Activated CD8-positive, alpha-beta memory T cell treated with anti-CD3 and anti-CD28 coated beads for 36 hours (primary cell): Measurements from ENCODE around the gene CCNF. TPM values are rescaled to one million over a fixed set of nuclear protein-coding genes. Genes with fewer than 3 reads are reported as not detected.
"Not testable (repeated sequence)": the region's sequence is repeated elsewhere in the genome, so short reads cannot be mapped to it uniquely, and the experiment has no call there.

ENCODE experiments used
- CTCF ChIA-PET: fragments of 350-600 bp; sonication (Branson Sonifier 250); formaldehyde crosslinking; loops from one replicate; lab custom pipeline; 2021; ENCODE audit warnings: antibody characterized with exemption; lab: Charles Lee
- POLR2A ChIA-PET: fragments of 350-600 bp; sonication (Branson Sonifier 250); formaldehyde crosslinking; loops from one replicate; lab custom pipeline; 2021; ENCODE audit warnings: antibody characterized with exemption; lab: Charles Lee
- total RNA-seq, 2 experiments: library from RNA; stranded (reverse); gene quantifications; one replicate each; pipeline ENCODE4 v1.2.3, GENCODE V29; 2021

Gene CCNF
- total RNA-seq, 2 experiments from 2014 or later: 36.5 to 38.7 TPM

- CTCF ChIA-PET: interaction anchor here (1.1 kb wide), 1 partner anchor 76 kb away, joined by 3 read pairs; no protein-coding TSS in a partner anchor
- POLR2A ChIA-PET: no interaction called here
These were observed 4.2 kb upstream of the CCNF start for GRCh38 chr16:2425008-2425518.

- ChIA-PET POLR2A (no interaction called here), CTCF (interaction anchor here (1.1 kb wide), 1 partner anchor 75 kb away, joined by 3 read pairs; no protein-coding TSS in a partner anchor)
These were observed 3.3 kb upstream of the CCNF start for GRCh38 chr16:2425825-2426430.

DNA sequence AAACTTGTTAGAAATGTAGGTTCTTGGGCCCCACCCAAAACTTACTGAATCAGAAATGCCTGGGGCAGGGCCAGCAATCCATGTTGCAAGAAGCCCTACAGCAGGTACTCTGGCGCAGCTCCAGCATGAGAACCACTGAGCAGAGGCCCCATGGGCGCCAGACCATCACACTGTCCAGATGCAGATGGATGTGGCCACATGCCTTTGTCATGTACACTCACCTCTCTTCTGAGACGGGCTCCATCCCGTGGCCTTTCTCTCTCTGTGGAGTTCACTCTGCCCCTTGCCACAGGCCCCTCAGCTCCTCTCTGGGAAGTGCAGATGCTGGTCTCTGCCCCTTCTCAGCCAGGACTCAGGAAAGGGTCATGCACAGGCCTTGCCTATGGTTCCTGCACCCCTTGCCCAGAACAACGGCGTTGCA is 2.3 kb upstream of the CCNF start:
- POLR2A ChIA-PET: no interaction called here
- CTCF ChIA-PET: interaction anchor here (0.9 kb wide), 1 partner anchor 404 kb away, joined by 4 read pairs; no protein-coding TSS in a partner anchor

GRCh38 chr16:2427526-2427925 is 1.7 kb upstream of the CCNF start:
- ChIA-PET POLR2A (no interaction called here), CTCF (interaction anchor here (0.9 to 1.3 kb wide), 2 partner anchors 32 to 405 kb away, joined by 3 to 4 read pairs; no protein-coding TSS in a partner anchor)

GRCh38 chr16:2428051-2428783 is 1.0 kb upstream of the CCNF start:
- ChIA-PET CTCF (interaction anchor here (0.9 to 1.3 kb wide), 3 partner anchors 19 to 40 kb away, joined by 3 read pairs; no protein-coding TSS in a partner anchor), POLR2A (interaction anchor here (1.2 kb wide), 1 partner anchor 46 kb away, joined by 4 read pairs; the partner anchor contains the start of gene TBC1D24)

DNA sequence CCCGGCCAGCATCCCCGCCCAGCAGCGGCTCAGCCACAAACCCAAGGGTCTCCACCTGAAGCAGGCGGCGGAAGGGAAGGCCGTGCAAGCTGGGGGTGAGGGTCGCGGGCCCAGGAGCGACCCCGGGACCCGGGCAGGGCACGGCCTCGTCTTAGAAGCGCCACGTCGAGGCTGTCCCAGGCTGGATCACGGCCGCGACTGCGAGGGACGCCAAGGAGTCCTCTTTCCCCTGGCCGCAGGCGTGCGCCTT is 538 bp upstream of the CCNF start:
- POLR2A ChIA-PET: interaction anchor here (1.2 kb wide), 1 partner anchor 46 kb away, joined by 4 read pairs; the partner anchor contains the start of gene TBC1D24
- CTCF ChIA-PET: interaction anchor here (0.9 kb wide), 2 partner anchors 18 to 39 kb away, joined by 3 read pairs; no protein-coding TSS in a partner anchor

DNA sequence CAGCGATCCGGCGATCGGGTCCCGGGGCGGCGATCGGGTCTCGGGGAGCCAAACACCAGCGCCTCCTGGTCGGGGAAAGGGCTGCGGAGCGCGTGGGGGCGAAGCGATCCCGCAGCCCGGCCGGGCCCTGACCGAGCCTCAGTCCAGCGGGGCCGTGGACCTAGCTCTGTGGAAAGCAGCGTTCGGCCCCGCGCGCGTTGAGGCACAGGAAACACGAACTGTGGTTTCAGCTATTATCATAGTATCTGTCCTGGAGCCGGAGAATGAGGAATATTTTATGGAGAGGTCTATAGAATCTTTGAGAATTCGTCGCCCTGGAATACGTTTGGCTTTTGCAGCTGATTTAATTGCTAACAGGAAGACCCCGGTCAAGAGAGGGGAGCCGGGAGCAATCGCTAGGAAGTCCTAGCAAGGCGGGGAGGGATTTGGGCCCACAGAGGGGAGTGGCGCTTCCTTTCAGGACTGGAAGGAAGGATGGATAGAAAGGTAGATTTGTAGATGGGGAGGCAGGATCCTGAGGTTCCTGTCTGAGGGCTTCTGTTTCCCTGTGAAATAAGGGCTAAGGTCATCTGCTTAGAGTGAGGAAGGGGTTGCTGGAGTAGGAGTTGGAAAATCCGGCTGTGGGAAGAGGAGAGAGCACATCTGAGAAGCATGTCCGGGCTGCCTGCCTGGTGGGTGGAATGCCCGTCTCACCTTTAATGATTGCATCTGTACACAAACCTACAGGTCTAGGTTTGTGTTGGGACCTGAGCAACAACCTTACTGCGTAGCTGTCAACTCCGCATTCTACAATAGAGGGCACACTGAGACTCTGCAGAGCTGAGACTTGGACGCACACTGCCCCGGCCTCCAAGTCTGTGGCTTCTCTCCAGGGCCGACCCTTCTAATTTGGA is 770 bp downstream of the CCNF start:
- ChIA-PET CTCF (interaction anchor here (0.5 to 1.3 kb wide), 6 partner anchors 9 to 90 kb away, joined by 3 to 6 read pairs (median 4); partner anchors contain the start of gene ABCA3), POLR2A (interaction anchor here (0.5 kb wide), 1 partner anchor 151 kb away, joined by 3 read pairs; no protein-coding TSS in a partner anchor)

DNA sequence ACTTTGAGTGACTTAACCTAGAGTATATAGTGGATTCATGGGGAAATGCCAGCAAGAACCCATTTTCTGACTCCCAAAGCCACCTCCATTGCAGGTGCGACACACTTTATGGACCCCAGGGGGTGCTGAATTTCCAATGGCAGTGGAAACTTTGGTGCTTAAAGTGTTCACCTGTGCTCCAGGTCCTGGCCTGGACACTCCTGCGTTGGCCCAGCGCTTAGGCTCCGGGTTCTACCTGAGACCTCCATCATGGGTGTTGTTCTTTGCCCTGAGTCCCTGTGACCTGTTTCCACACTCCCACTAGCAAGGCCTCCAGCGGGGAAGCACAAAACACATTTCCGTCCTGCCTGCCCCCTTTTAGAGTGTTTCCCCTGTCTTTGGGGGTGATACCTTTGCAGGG is 3.0 kb downstream of the CCNF start:
- ChIA-PET CTCF (interaction anchor here (0.6 kb wide), 1 partner anchor 116 kb away, joined by 3 read pairs; no protein-coding TSS in a partner anchor), POLR2A (interaction anchor here (0.5 kb wide), 1 partner anchor 99 kb away, joined by 3 read pairs; the partner anchor contains the start of gene CEMP1)

DNA sequence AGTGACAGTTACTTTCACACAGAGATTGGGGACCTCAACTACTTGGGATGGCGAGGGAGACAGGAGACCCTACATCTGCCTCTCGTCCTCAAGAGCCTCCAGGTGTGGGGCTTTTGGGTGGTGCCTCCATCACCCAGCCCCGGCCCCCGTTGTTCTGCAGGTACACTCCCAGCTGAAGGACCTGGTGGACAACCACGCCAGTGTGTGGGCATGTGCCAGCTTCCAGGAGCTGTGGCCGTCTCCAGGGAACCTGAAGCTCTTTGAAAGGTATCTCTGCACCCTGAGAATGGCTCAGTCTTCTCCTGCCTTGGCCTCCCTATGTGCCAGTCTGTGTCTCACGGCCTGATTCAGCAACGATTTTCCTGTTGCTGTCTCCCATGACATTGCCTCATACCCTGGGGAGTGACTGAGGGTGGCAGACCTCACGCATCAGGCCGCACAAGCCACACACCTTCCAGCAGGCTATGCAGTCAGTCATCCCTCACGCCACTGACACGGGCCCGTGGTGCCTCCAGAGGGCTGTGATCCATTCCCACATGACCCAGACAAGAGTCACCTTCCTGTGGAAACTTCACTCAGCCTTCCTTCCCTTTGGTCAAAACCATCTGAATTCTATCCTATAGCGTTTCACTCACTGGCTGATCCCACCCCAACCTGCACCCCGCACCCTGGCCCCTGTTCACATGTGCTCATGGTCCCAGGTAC is 3.7 kb downstream of the CCNF start:
- CTCF ChIA-PET: interaction anchor here (0.6 kb wide), 1 partner anchor 117 kb away, joined by 3 read pairs; no protein-coding TSS in a partner anchor
- POLR2A ChIA-PET: interaction anchor here (0.5 kb wide), 1 partner anchor 98 kb away, joined by 3 read pairs; the partner anchor contains the start of gene CEMP1

DNA sequence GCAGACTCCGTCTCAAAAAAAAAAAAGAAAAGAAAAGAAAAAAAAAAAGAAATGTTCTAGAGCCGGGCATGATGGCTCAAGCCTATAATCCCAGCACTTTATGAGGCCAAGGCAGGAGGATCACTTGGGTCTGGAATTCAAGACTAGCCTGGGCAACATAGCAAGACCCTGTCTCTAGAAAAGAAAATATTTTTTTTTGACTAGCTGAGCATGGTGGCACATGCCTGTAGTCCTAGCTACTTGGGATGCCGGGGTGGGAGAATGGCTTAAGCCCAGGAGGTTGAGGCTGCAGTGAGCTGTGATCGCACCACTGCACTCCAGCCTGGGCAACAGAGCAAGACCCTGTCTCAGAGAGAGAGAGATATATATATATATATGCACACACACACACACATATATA is 6.0 kb downstream of the CCNF start:
- POLR2A ChIA-PET: not testable (repeated sequence)
- CTCF ChIA-PET: interaction anchor here (0.7 to 1.8 kb wide), 3 partner anchors 12 to 161 kb away, joined by 3 to 6 read pairs (median 4); no protein-coding TSS in a partner anchor

DNA sequence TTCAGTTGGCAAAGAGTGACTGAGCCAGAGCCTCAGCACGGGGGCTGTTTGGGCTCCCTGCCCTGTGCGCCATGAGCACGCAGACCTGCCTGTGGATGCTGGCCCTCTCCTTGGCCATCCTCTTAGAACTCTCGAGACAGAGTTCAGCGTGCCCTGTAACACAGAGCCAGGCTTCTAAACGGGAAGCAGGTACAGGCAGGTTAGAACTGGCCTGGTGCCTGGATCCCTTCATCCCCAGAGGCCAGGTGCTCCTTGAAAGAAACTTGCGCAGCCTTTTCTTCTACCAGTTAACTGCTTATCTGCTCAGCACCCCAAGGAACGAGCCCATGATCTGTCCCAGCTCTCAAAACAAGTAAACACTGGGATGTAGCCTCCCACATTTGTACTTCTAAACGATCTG is 6.9 kb downstream of the CCNF start:
- POLR2A ChIA-PET: no interaction called here
- CTCF ChIA-PET: no interaction called here

DNA sequence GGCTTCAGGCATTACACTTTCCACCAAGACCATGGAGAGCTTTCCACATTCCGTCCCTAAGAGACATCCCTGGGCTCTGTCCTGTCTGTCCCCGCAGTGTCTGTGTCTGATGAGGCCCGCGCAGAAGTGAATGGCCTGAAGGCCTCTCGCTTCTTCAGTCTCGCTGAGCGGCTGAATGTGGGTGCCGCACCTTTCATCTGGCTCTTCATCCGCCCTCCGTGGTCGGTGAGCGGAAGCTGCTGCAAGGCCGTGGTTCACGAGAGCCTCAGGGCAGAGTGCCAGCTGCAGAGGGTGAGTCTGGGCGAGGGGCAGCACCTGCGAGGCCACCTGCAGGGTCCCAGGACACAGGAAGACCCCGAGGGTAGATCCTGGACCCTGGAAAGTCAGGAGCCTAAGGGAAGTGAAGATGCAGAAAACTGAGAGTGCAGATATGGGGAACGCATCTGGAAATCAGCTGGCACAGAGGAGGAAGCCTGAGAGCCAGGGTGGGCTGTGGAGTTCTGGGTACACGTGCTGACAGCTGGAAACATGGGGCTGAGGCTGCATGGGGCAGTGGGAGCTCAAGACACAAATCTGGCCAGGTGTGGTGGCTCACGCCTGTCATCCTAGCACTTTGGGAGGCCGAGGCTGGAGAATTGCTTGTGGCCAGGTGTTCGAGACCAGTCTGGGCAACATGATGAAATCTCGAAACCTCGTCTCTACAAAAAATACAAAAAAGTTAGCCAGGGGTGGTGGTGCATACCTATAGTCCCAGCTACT is 8.0 kb downstream of the CCNF start:
- ChIA-PET POLR2A (interaction anchor here (0.7 kb wide), 1 partner anchor 23 kb away, joined by 9 read pairs; the partner anchor contains the start of gene TEDC2), CTCF (interaction anchor here (0.7 kb wide), 2 partner anchors 25 to 245 kb away, joined by 3 to 5 read pairs; no protein-coding TSS in a partner anchor)

DNA sequence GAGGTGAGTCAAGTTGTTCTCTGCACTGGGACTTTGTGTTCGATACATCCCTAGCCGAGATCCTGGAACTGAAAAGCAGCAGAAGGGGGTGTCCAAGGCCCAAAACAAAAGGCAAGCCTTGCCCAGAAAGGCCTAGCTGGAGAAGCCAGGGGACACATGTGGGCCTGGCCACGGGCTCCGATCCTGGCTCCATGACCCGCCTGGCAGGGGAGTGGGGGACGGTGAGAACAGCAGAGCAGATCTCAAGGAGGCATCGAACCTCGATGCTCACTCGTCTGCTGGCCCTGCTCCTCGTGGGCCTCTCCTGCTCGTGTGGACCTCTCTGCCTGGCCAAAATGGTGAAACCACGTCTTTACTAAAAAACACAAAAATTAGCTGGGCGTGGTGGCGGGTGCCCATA is 8.9 kb downstream of the CCNF start:
- ChIA-PET POLR2A (no interaction called here), CTCF (no interaction called here)

DNA sequence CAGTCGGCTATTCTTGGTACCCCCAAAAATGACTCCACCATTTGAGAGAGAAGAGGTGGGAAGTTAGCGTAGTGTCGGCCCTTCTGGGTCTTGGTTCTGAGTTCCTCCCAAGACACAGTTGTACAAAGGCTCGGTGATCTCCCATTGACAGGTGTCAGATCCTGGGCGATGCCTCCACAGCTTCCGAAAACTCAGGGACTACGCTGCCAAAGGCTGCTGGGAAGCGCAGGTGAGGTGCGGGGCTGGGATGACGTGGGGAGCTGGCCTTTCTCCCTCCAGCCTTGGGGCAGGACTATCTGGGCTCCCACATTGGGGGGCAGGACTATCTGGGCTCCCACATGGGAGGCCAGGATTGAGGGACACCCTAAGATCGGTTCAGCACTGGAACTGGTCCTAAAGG is 10.4 kb downstream of the CCNF start:
- ChIA-PET POLR2A (no interaction called here), CTCF (no interaction called here)

GRCh38 chr16:2441143-2441804 is 12.0 kb downstream of the CCNF start:
- CTCF ChIA-PET: not testable (repeated sequence)
- POLR2A ChIA-PET: interaction anchor here (0.6 to 0.7 kb wide), 2 partner anchors 21 to 229 kb away, joined by 3 to 7 read pairs; no protein-coding TSS in a partner anchor

GRCh38 chr16:2443555-2443954 is 14.3 kb downstream of the CCNF start:
- CTCF ChIA-PET: interaction anchor here (0.5 kb wide), 1 partner anchor 1873 kb away, joined by 3 read pairs; no protein-coding TSS in a partner anchor
- POLR2A ChIA-PET: no interaction called here
